ENCODE measurements around the gene CHMP4A.

GRCh38 chr14:24235804-24236688, 22.8 kb upstream of the CHMP4A start:
- TF ChIP-seq POLR2A (IDR thresholded peaks at IDR 0.05) (no peak), CTCF (IDR thresholded peaks at IDR 0.05) (no peak)
